Colonic mucosa (tissue), 4 donors: ENCODE results near the gene TPPP3. TPM values are rescaled to one million over a fixed set of nuclear protein-coding genes. Genes with fewer than 3 reads are reported as not detected.

ENCODE experiments used
- DNase-seq: peaks from one replicate; pipeline ENCODE4 v3.0.0-alpha.2; 2020
- H3K27ac ChIP-seq: fragments of 200-600 bp; one replicate; pipeline ENCODE4 v1.8.0; 2021
- H3K27me3 ChIP-seq: fragments of 200-600 bp; one replicate; pipeline ENCODE4 v1.8.0; 2021
- H3K36me3 ChIP-seq: fragments of 200-600 bp; one replicate; pipeline ENCODE4 v1.8.0; 2021
- H3K4me1 ChIP-seq: fragments of 200-600 bp; one replicate; pipeline ENCODE4 v1.8.0; 2021; ENCODE audit warnings: mild to moderate bottlenecking
- H3K4me3 ChIP-seq: fragments of 200-600 bp; one replicate; pipeline ENCODE4 v1.8.0; 2021
- H3K9ac ChIP-seq, 2 donors: one replicate each; pipeline ENCODE4 v1.7.0; 2013; ENCODE audit warnings: control low read depth in 2 of 2, low read depth in 2 of 2, low read length in 2 of 2
- H3K9me3 ChIP-seq: fragments of 200-600 bp; one replicate; pipeline ENCODE4 v1.8.0; 2021
- intact Hi-C: fragments of 100-400 bp; cut with DNase I; formaldehyde crosslinking; loops from one replicate; pipeline ENCODE4 v1.14.1; 2022
- total RNA-seq, 2 donors: library from RNA; stranded (reverse); fragmentation: NEBNext Ultra II Directional in 1 of 2; extraction: Animal tissue kit (Norgen Biotek cat#: 25700) in 1 of 2; gene quantifications; one replicate each; pipeline ENCODE4 v1.2.1, GENCODE V29; 2021
- TF ChIP-seq, protein P1 (sequence below): fragments of 200-600 bp; IDR thresholded peaks from one replicate; pipeline ENCODE4 v1.8.0; 2022; ENCODE audit warnings: antibody characterized with exemption, mild to moderate bottlenecking
- donor health status: healthy.
- donor health status: DM: no; HTN: no; CAD: no.
- donor health status: DM: no; HTN: no; CAD: no.

The TPPP3 gene
- total RNA-seq, 2 donors from 2014 or later, result 3.7 to 12.3 TPM

DNA sequence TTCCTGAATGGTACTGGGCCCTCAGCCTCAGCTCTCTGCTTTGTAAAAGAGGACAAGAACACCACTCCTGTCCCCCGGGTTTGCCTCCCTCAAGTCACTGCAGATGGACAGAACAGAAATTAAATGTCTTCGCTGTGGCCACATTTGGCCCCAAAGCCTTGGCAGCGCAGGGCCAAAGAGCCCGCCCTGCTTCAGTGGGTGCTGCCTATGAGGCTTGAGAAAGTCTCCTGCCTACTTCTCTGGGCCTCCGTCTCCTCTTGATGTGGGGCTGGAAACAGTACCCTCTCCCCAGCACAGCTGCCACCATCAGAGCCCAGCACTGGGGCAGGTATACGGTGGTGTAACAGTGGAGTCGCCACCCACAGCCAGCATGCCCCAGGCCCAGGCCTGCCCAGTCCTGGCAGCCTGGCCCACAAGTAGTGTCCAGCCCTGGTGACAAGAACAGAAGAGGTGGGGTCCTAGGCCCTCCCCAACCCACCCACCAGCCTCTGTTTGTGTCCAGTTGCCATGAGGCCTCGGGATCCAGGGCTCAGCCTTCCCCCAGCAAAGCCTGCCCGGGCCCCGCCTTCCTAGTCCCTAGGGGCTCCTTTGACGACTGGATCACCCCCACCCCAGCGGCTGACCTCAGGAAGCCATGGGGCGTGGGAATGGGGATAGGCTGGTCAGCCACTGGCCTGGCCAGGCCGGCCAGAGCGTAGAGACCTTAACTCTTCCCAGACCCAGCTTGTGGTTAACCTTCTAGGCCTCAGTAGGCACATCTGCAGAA is 3.9 kb upstream of the TPPP3 start:
- H3K4me3 ChIP-seq, result no peak overlapping the region
- no peaks in the 10 kb centered on the region for H3K36me3 ChIP-seq
- H3K27ac ChIP-seq, result peak overlapping the region; percentile 23
- H3K4me1 ChIP-seq, result peaks cover 21% of the 10 kb centered on the region
- no peak overlapping the region for H3K9ac ChIP-seq
- DNase-seq, result no peak
- TF ChIP-seq, protein P1, sequence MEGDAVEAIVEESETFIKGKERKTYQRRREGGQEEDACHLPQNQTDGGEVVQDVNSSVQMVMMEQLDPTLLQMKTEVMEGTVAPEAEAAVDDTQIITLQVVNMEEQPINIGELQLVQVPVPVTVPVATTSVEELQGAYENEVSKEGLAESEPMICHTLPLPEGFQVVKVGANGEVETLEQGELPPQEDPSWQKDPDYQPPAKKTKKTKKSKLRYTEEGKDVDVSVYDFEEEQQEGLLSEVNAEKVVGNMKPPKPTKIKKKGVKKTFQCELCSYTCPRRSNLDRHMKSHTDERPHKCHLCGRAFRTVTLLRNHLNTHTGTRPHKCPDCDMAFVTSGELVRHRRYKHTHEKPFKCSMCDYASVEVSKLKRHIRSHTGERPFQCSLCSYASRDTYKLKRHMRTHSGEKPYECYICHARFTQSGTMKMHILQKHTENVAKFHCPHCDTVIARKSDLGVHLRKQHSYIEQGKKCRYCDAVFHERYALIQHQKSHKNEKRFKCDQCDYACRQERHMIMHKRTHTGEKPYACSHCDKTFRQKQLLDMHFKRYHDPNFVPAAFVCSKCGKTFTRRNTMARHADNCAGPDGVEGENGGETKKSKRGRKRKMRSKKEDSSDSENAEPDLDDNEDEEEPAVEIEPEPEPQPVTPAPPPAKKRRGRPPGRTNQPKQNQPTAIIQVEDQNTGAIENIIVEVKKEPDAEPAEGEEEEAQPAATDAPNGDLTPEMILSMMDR, result no peak
- no peaks in the 10 kb centered on the region for H3K9me3 ChIP-seq
- peaks cover 7% of the 10 kb centered on the region for H3K27me3 ChIP-seq
- intact Hi-C loops, result loop anchor here (10.0 kb wide), 1 partner anchor 52 kb away; no protein-coding TSS in a partner anchor

DNA sequence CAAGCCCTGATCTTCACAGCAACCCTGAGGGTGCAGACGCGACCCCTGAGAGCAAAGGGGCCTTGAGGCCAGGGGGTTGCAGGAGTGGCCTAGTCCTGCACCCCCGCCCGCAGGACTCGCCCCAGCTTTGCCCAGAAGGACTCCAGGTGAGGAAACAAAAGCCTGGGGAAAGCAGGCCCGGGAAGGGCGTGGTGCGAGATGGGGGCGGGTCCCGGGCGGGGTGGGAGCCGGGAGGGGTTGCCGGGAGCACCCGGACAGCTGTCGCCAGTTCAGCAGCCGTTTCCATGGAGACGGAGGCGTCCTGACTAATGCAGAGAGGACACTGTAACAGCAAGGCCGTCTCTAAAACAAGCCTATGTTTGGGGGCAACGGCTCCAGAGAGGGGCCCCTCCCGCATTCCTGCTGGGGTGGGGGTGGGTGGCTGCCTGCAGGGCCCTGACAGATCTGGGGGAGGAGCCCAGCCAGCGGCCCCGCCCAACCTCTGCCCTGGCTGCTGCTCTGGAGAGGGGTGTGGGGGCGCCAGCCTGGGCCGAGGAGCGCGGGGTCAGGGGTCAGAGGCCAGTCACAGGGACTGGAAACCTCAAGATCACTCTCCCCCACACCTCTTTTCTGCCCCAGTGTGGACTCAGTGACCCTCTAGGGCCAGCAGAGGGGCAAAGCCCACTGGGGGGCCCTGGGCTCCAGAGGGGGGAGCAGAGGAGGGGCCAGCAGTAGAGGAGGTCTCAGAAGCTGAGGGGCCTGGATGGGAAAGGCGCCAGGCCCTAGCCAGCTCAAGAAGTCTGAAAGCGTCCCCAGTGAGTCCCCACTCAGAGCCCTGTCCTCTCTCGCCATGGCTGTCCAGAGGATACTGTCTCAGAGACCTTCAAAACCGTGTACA is 3.1 kb upstream of the TPPP3 start:
- DNase-seq, result peak; percentile 96

DNA sequence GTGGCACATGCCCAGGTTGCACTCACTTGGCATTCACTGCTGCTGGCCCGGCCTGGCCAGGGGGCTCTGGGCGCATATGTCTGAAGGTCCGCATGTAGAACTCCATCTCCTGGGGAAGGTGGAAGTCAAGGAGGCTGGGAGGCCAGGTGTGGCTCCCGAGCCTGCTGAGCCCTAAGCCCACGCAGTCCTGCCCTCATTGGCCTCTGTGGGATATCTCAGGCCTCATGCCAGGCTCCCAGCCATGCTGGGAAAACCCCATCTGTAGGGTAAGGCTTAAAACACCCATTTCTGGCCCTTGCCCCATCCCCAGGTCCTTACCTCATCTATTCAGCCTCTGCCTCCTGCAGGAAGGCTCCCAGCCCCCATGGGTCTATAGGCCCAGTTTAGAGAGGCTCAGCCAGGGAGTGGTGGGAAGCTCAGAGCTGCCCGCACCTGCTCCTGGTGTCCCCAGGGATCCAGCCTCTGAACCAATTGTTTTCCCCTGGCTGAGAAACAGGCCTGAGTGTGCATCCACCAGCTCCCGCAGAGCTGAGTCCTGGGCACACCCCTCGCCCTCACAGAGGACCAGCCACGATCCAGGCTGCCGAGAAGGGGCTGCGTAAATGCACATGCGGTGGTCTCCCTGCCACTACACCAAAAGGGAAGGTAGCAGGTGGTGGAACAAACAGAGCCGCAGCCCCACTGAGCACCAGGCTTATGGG is 2.3 kb upstream of the TPPP3 start:
- peaks cover 21% of the 10 kb centered on the region for H3K4me1 ChIP-seq
- H3K9ac ChIP-seq, result peak overlapping the region; percentile 40 to 72
- no peaks in the 10 kb centered on the region for H3K9me3 ChIP-seq
- DNase-seq, result no peak
- H3K27ac ChIP-seq, result peak overlapping the region; percentile 21
- H3K36me3 ChIP-seq, result no peaks in the 10 kb centered on the region
- TF ChIP-seq, protein P1, result no peak
- peaks cover 7% of the 10 kb centered on the region for H3K27me3 ChIP-seq
- no peak overlapping the region for H3K4me3 ChIP-seq
- intact Hi-C loops, result loop anchor here (10.0 kb wide), 1 partner anchor 51 kb away; no protein-coding TSS in a partner anchor

More for the DNA sequence above, 3.1 kb upstream of the TPPP3 start:
- Histone ChIP-seq H3K9me3 (no peaks in the 10 kb centered on the region), H3K9ac (peak overlapping the region; percentile 67 to 72), H3K4me3 (no peak overlapping the region), H3K4me1 (peaks cover 21% of the 10 kb centered on the region), H3K36me3 (no peaks in the 10 kb centered on the region), H3K27me3 (peaks cover 7% of the 10 kb centered on the region), H3K27ac (peak overlapping the region; percentile 23)
- intact Hi-C loops, result loop anchor here (10.0 kb wide), 1 partner anchor 52 kb away; no protein-coding TSS in a partner anchor
- TF ChIP-seq, protein P1, result no peak

DNA sequence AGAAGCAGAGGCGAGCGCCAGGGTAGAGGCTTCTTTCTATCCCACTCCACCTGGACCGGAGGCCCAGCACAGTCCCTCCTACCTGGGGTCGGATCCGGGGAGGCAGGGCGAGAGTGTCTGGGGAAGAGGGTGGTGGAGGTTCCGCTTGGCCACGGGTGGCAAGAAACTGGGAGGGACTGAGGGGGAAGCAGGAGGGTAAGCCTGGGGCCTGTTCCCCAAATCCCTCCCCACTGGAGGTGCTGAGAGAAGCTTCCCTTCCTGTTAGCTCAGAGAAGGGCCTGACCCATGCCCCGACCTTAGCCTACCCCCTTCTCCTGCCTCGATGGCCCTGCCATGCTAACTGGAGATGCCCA is 1.8 kb upstream of the TPPP3 start:
- peaks cover 21% of the 10 kb centered on the region for H3K4me1 ChIP-seq
- H3K9me3 ChIP-seq, result no peaks in the 10 kb centered on the region
- H3K27ac ChIP-seq, result no peak overlapping the region
- peaks cover 7% of the 10 kb centered on the region for H3K27me3 ChIP-seq
- no peaks in the 10 kb centered on the region for H3K36me3 ChIP-seq
- intact Hi-C loops, result loop anchor here (10.0 kb wide), 1 partner anchor 50 kb away; no protein-coding TSS in a partner anchor
- peak overlapping the region; percentile 18 to 72 for H3K9ac ChIP-seq
- TF ChIP-seq, protein P1, result no peak
- no peak overlapping the region for H3K4me3 ChIP-seq
- no peak for DNase-seq
